Caco-2 (cell line): ENCODE results near the gene ABCA1. TPM values are rescaled to one million over a fixed set of nuclear protein-coding genes. Genes with fewer than 3 reads are reported as not detected.

Experiments
- BruUV-seq: library from RNA; stranded (reverse); fragments of 400-500 nt; replicated peaks from 2 replicates; lab custom pipeline; 2021; lab: Mats Ljungman, UMichigan
- CTCF ChIA-PET: fragments of 300-600 bp; sonication (Branson Sonifier 250); formaldehyde crosslinking; loops from one replicate; lab custom pipeline; 2022; ENCODE audit warnings: antibody characterized with exemption; lab: Charles Lee
- POLR2A ChIA-PET: fragments of 300-600 bp; sonication (Branson Sonifier 250); formaldehyde crosslinking; loops from one replicate; lab custom pipeline; 2022; ENCODE audit warnings: antibody characterized with exemption; lab: Charles Lee
- DNase-seq, 2 experiments: peaks; one replicate each; pipeline versions ENCODE4 v3.0.0 to v3.0.0-alpha.2; 2020 to 2022
- H3K27me3 ChIP-seq: replicated peaks from 2 replicates; pipeline ENCODE4 v1.6.0; 2011; ENCODE audit warnings: low read length; ENCODE audit not compliant: control insufficient read depth, insufficient read depth
- H3K36me3 ChIP-seq: 2 replicates; pipeline ENCODE4 v1.5.1; 2011; ENCODE audit warnings: low read length; ENCODE audit not compliant: control insufficient read depth, insufficient read depth
- H3K4me1 ChIP-seq: fragments of 250-450 bp; sonication (Bioruptor Pico); 2 replicates; pipeline ENCODE4 v1.5.1; 2020; ENCODE audit warnings: mild to moderate bottlenecking
- H3K4me3 ChIP-seq: 2 replicates; pipeline ENCODE4 v1.5.1; 2011; ENCODE audit warnings: low read depth, mild to moderate bottlenecking, control low read depth, low read length
- H3K9me3 ChIP-seq: fragments of 250-450 bp; sonication (Bioruptor Pico); 2 replicates; pipeline ENCODE4 v1.5.1; 2020; ENCODE audit warnings: mild to moderate bottlenecking, moderate library complexity
- H3K27ac Mint-ChIP-seq: one replicate; pipeline ENCODE4 v1.8.0; 2022; ENCODE audit warnings: mixed read lengths; ENCODE audit not compliant: unreplicated experiment
- H3K27me3 Mint-ChIP-seq: one replicate; pipeline ENCODE4 v1.8.0; 2022; ENCODE audit warnings: mixed read lengths; ENCODE audit not compliant: insufficient read depth, unreplicated experiment
- H3K36me3 Mint-ChIP-seq: one replicate; pipeline ENCODE4 v1.8.0; 2022; ENCODE audit warnings: mild to moderate bottlenecking, mixed read lengths; ENCODE audit not compliant: insufficient read depth, unreplicated experiment
- H3K4me1 Mint-ChIP-seq: one replicate; pipeline ENCODE4 v1.8.0; 2022; ENCODE audit warnings: low read depth, mixed read lengths; ENCODE audit not compliant: unreplicated experiment
- H3K4me3 Mint-ChIP-seq: one replicate; pipeline ENCODE4 v1.8.0; 2022; ENCODE audit warnings: mild to moderate bottlenecking, moderate library complexity, mixed read lengths; ENCODE audit not compliant: unreplicated experiment
- H3K9me3 Mint-ChIP-seq: one replicate; pipeline ENCODE4 v1.8.0; 2022; ENCODE audit warnings: mixed read lengths; ENCODE audit not compliant: unreplicated experiment
- intact Hi-C: fragments of 100-400 bp; cut with micrococcal nuclease; formaldehyde crosslinking; loops from one replicate; pipeline ENCODE4 v1.10.0; 2022; ENCODE audit not compliant: unreplicated experiment
- total RNA-seq: library from RNA; stranded (reverse); gene quantifications from 2 replicates; pipeline ENCODE4 v1.2.3, GENCODE V29; 2022
- TF ChIP-seq, protein P1 (sequence below), 2 experiments: fragments of 200-600 bp in 1 of 2; IDR thresholded peaks; 1 replicate in 1 of 2; 2 replicates in 1 of 2; pipeline versions ENCODE4 v1.5.1 to v1.8.0; 2011 to 2022; ENCODE audit warnings: antibody characterized with exemption in 1 of 2, control low read depth in 1 of 2, inconsistent platforms in 1 of 2, low read depth in 1 of 2, low read length in 1 of 2, mild to moderate bottlenecking in 1 of 2, moderate library complexity in 1 of 2; ENCODE audit not compliant: insufficient read depth in 1 of 2, severe bottlenecking in 1 of 2, unreplicated experiment in 1 of 2

ABCA1 gene
- total RNA-seq, 1 experiment from 2014 or later = 14.0 TPM

DNA sequence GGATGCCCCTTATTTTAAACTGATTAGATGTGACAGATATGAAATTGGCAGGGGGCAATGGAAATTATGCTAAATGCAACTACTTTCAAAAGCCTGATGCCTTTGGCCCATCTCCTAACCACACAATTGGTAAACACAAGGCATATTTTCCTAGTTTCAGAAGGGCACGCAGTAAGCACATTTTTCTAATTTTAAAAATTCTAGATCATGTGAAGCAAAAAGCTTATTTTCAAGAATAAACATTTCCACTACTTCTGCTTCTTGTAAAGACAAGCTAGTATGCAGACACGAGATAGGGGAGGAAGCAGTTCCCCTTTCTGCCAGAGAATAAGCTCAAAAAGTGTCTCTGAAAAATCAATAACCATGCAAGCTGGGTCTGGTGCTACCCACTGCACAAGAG is 67.7 kb downstream of the ABCA1 start:
- Histone ChIP-seq H3K36me3 (peaks cover 2% of the 10 kb centered on the region; the same call in 1 of the 2 replicates), H3K27me3 (no peaks in the 10 kb centered on the region), H3K9me3 (no peaks in the 10 kb centered on the region), H3K4me1 (0 out of 2 replicates have a peak, but pooled peaks cover 21% of the 10 kb centered on the region), H3K4me3 (no peak overlapping the region)
- CTCF ChIA-PET = no interaction called here
- TF ChIP-seq, protein P1, sequence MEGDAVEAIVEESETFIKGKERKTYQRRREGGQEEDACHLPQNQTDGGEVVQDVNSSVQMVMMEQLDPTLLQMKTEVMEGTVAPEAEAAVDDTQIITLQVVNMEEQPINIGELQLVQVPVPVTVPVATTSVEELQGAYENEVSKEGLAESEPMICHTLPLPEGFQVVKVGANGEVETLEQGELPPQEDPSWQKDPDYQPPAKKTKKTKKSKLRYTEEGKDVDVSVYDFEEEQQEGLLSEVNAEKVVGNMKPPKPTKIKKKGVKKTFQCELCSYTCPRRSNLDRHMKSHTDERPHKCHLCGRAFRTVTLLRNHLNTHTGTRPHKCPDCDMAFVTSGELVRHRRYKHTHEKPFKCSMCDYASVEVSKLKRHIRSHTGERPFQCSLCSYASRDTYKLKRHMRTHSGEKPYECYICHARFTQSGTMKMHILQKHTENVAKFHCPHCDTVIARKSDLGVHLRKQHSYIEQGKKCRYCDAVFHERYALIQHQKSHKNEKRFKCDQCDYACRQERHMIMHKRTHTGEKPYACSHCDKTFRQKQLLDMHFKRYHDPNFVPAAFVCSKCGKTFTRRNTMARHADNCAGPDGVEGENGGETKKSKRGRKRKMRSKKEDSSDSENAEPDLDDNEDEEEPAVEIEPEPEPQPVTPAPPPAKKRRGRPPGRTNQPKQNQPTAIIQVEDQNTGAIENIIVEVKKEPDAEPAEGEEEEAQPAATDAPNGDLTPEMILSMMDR (IDR thresholded peaks at IDR 0.05; ENCODE audit: insufficient read depth in 1 of 2, low read depth in 1 of 2, low read length in 1 of 2, severe bottlenecking in 1 of 2, unreplicated experiment in 1 of 2) = no peak
- H3K9me3 Mint-ChIP-seq = no peaks in the 10 kb centered on the region
- POLR2A ChIA-PET = no interaction called here
- H3K27ac Mint-ChIP-seq = no peak overlapping the region
- no peaks in the 10 kb centered on the region for H3K27me3 Mint-ChIP-seq
- BruUV-seq = no TSS peak
- DNase-seq = no peak
- no peak overlapping the region for H3K4me3 Mint-ChIP-seq
- H3K4me1 Mint-ChIP-seq = peaks cover 27% of the 10 kb centered on the region
- H3K36me3 Mint-ChIP-seq = peaks cover under 1% of the 10 kb centered on the region
- intact Hi-C loops = loop anchor here (5.0 to 10.0 kb wide), 3 partner anchors 52 to 385 kb away; partner anchors contain the start of gene SLC44A1

DNA sequence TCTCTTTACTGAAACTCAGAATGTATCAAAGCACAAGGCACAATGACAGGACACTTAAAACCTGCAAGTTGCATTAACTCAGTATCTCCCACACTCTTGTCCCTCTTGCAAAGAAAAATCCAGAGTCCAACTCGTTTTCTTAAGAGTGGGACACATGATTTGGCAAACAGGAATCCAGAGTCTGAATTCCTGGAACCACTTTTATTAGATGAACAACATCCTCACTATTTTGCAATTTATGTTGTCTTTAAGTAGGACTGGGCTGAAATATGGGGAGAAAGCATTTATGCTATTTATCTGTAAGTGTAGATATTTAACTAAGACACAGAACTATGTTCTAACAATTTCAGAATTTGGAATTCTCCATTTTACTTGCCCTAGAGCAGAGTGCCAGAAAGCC is 69.1 kb downstream of the ABCA1 start:
- DNase-seq = no peak
- ChIA-PET CTCF (no interaction called here), POLR2A (no interaction called here)
- H3K4me3 Mint-ChIP-seq = no peak overlapping the region
- intact Hi-C loops = no loop called here
- Histone ChIP-seq H3K27me3 (no peaks in the 10 kb centered on the region), H3K4me1 (peaks cover 27% of the 10 kb centered on the region; the same call in 1 of the 2 replicates), H3K36me3 (peaks cover 2% of the 10 kb centered on the region; the same call in 1 of the 2 replicates), H3K9me3 (no peaks in the 10 kb centered on the region), H3K4me3 (no peak overlapping the region)
- no peaks in the 10 kb centered on the region for H3K27me3 Mint-ChIP-seq
- TF ChIP-seq, protein P1 (IDR thresholded peaks at IDR 0.05; ENCODE audit: insufficient read depth in 1 of 2, low read depth in 1 of 2, low read length in 1 of 2, severe bottlenecking in 1 of 2, unreplicated experiment in 1 of 2) = no peak
- no TSS peak for BruUV-seq
- H3K36me3 Mint-ChIP-seq = peaks cover 10% of the 10 kb centered on the region
- peaks cover 34% of the 10 kb centered on the region for H3K4me1 Mint-ChIP-seq
- H3K27ac Mint-ChIP-seq = no peak overlapping the region
- H3K9me3 Mint-ChIP-seq = no peaks in the 10 kb centered on the region

DNA sequence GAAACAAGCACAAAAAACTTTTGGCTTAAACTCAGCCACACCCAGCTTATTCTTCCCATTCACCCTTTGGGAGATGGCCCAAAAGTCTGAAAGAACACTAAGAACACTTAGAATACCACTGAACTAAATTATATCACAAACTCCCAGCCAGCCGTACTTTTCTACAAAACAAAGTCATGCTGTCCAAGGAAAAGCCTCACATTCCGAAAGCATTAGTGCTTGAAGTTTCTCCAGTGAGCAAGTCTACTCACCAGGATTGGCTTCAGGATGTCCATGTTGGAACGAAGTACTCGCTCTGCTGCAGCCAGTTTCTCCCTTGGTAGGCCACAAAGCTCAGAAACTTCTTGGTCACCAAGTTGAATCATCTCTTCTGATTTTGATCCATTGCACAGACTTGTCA is 69.7 kb downstream of the ABCA1 start:
- Mint-ChIP-seq H3K36me3 (peaks cover 10% of the 10 kb centered on the region), H3K27ac (no peak overlapping the region), H3K4me3 (no peak overlapping the region), H3K27me3 (no peaks in the 10 kb centered on the region), H3K9me3 (no peaks in the 10 kb centered on the region), H3K4me1 (peaks cover 28% of the 10 kb centered on the region)
- TF ChIP-seq, protein P1 (IDR thresholded peaks at IDR 0.05; ENCODE audit: insufficient read depth in 1 of 2, low read depth in 1 of 2, low read length in 1 of 2, severe bottlenecking in 1 of 2, unreplicated experiment in 1 of 2) = no peak
- no peak for DNase-seq
- no peaks in the 10 kb centered on the region for H3K9me3 ChIP-seq
- H3K4me3 ChIP-seq = no peak overlapping the region
- BruUV-seq = no TSS peak
- CTCF ChIA-PET = interaction anchor here (0.5 to 0.6 kb wide), 2 partner anchors 35 to 564 kb away, joined by 4 to 8 read pairs; no protein-coding TSS in a partner anchor
- POLR2A ChIA-PET = no interaction called here
- intact Hi-C loops = no loop called here
- H3K4me1 ChIP-seq = peaks cover 22% of the 10 kb centered on the region; the same call in 1 of the 2 replicates
- no peaks in the 10 kb centered on the region for H3K27me3 ChIP-seq
- peaks cover 2% of the 10 kb centered on the region; the same call in 1 of the 2 replicates for H3K36me3 ChIP-seq
